ENCODE results near the gene LPAR1. TPM values are rescaled to one million over a fixed set of nuclear protein-coding genes. Genes with fewer than 3 reads are reported as not detected.

LPAR1 gene
- total RNA-seq, 4 donors from 2014 or later = 21.9 to 55.0 (median 25.9) TPM

DNA sequence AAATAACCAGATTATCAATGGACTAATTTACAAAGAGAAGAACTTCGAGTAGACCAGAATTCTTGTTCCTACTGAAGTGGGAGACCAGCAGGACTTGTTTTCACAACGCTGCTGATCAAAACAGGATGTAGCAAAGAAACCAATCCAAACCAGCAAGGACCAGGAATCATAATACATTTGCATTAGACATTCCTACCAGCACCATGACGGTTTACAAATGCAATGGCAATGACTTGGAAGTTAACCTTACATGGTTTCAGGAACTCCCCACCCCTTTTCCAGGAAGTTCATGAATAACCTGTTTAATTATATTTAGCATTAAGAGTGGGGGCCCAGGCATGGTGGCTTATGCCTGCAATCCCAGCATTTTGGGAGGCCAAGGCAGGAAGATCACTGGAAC, 100.0 kb downstream of the LPAR1 start:
- intact Hi-C loops (cut with DNase I; ENCODE audit: low total_unique reads) = no loop called here
- 74 to 80% methylated on average over 3 of the region's 3 CpGs for WGBS, 2 donors
- no peak overlapping the region for H3K4me3 ChIP-seq (ENCODE audit: low read depth, poor library complexity, severe bottlenecking)
- TF ChIP-seq, protein P1, sequence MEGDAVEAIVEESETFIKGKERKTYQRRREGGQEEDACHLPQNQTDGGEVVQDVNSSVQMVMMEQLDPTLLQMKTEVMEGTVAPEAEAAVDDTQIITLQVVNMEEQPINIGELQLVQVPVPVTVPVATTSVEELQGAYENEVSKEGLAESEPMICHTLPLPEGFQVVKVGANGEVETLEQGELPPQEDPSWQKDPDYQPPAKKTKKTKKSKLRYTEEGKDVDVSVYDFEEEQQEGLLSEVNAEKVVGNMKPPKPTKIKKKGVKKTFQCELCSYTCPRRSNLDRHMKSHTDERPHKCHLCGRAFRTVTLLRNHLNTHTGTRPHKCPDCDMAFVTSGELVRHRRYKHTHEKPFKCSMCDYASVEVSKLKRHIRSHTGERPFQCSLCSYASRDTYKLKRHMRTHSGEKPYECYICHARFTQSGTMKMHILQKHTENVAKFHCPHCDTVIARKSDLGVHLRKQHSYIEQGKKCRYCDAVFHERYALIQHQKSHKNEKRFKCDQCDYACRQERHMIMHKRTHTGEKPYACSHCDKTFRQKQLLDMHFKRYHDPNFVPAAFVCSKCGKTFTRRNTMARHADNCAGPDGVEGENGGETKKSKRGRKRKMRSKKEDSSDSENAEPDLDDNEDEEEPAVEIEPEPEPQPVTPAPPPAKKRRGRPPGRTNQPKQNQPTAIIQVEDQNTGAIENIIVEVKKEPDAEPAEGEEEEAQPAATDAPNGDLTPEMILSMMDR (IDR thresholded peaks at IDR 0.05) = no peak
- no peak for DNase-seq (ENCODE audit: low spot score in 2 of 2)

DNA sequence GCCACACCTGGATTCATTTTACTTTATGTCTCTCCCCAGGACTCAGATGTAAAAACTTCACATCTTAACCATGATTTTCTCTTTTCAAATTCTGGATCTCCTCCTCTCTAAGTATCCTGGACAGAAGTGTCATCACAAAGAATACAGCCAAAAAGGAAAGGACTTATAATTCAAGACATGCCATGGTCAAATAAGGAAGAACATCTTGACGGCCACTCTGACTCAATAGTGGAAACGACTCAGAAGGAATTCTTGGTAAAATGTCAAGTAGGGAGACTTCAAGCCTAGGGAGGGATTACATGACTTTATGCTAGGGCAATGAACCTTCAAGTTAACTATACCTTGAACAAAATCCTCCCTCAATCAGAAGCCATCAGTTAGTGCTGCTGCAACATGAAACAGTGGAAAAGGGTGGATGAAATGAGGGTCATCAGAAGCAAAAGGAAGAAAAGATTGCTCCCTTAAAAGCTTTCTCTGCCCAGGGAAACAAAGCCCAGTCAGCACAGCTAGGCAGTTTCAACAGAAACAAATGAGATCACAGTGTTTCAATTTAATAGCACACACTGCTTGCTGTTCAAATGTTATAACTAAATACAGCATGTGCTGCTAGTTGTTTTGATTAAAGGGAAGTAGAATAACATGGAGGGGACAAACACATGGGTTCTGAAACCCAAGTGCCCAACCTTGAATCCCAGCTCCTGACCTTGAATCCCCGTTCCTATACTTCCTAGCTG, 101.4 kb downstream of the LPAR1 start:
- WGBS, 2 donors = 49 to 52% methylated on average over 3 of the region's 3 CpGs
- intact Hi-C loops (cut with DNase I; ENCODE audit: low total_unique reads) = no loop called here
- TF ChIP-seq, protein P1 (IDR thresholded peaks at IDR 0.05) = no peak
- DNase-seq (ENCODE audit: low spot score in 2 of 2) = no peak
- no peak overlapping the region for H3K4me3 ChIP-seq (ENCODE audit: low read depth, poor library complexity, severe bottlenecking)

DNA sequence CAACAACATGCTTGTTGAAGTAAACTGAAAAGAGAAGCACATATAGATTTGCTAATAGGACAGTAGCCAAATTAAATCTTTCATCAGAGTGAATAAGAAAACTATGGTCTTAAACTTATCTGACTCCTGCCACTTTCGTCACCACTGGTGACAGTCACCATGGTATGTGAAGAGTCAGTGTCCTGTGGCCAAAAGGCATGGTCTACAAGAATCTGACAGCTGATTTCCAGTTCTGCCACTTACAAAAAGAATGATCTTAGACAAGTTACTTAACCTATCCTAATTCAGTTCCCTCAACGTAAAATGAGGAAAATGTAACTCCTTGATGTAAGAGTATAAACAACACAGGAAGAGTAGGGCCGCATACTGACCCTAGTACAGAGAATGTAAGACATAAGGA, 102.0 kb downstream of the LPAR1 start:
- no peak for DNase-seq (ENCODE audit: low spot score in 2 of 2)
- no peak for TF ChIP-seq POLR2A (IDR thresholded peaks at IDR 0.05)
- TF ChIP-seq, protein P1 (IDR thresholded peaks at IDR 0.05) = no peak
- 74 to 76% methylated on average over 3 of the region's 3 CpGs for WGBS, 2 donors
- intact Hi-C loops (cut with DNase I; ENCODE audit: low total_unique reads) = no loop called here
- no peak overlapping the region for H3K4me3 ChIP-seq (ENCODE audit: low read depth, poor library complexity, severe bottlenecking)

DNA sequence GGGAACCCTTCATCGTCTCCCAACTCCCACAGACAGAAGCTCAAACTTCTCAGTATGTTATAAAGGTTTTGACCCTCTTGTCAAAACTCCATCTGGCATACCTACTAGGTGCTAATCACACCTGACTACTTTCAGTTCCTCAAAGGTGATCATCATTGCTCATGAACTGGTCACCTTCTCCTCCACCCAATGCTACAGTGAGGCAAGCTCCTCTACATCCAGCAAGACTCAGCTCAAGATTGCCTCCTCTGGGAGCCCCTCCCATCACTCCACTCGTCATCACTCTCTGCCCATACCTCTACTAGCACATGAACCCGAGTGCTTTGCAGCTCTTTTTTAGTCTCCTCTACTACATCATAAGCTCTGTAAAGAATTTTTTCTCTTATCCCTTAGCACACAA, 102.4 kb downstream of the LPAR1 start:
- intact Hi-C loops (cut with DNase I; ENCODE audit: low total_unique reads) = no loop called here
- 76 to 84% methylated on average over 3 of the region's 3 CpGs for WGBS, 2 donors
- TF ChIP-seq POLR2A (IDR thresholded peaks at IDR 0.05) = no peak
- H3K4me3 ChIP-seq (ENCODE audit: low read depth, poor library complexity, severe bottlenecking) = no peak overlapping the region
- DNase-seq (ENCODE audit: low spot score in 2 of 2) = no peak

DNA sequence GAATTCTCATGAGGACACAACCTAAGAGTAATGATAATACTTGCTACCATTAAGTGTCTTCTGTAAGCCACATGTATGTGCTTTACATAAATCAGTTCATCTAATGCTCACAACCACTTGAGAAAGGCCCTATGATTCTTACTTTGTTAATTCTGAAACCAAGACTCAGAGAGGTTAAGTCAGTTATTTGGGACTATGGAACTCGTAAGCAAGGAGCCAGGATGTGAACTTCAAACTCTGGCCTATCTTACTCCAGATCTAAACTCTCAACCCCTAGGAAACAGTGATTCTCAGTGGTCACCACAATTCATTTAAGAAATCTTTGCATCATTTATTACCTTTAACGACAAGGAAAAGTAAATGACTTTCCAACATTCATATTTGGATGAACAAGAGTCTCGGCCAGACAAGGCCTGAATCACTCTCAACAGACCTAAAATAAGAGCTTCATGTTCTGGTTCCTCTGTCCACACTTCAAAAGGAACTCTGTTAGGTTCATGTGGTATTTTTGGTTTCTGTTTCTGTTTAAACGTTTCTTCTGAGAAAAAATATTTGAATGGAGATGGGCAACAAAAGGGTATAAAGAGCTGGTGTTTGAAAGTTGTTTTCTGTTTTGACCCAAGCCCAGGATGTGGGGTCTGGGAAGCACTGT, 104.8 kb downstream of the LPAR1 start:
- 65 to 66% methylated on average over 4 of the region's 4 CpGs for WGBS, 2 donors
- TF ChIP-seq, protein P1 (IDR thresholded peaks at IDR 0.05) = no peak
- TF ChIP-seq POLR2A (IDR thresholded peaks at IDR 0.05) = no peak
- intact Hi-C loops (cut with DNase I; ENCODE audit: low total_unique reads) = no loop called here
- no peak for DNase-seq (ENCODE audit: low spot score in 2 of 2)
- no peak overlapping the region for H3K4me3 ChIP-seq (ENCODE audit: low read depth, poor library complexity, severe bottlenecking)

DNA sequence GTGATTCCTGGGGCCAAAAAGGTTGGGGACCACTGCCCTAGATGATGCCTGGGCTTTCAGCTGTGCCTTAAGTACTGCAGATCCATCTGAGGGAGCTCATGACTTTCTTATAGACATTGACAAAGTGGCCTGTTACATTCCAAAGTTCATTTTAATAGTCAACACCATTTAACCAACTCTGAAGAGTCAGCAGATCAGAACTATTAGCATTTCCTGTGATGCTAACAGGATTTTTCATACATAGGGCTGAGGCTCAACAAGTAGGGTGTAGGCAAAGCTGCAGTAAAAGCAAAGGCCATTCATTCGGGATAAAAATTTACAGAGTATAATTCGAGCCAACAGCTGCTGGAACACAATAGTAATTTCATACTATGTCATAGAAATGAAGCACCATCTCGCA, 105.4 kb downstream of the LPAR1 start:
- intact Hi-C loops (cut with DNase I; ENCODE audit: low total_unique reads) = no loop called here
- no peak for DNase-seq (ENCODE audit: low spot score in 2 of 2)
- TF ChIP-seq, protein P1 (IDR thresholded peaks at IDR 0.05) = no peak
- WGBS, 2 donors = 73 to 75% methylated on average over 3 of the region's 3 CpGs
- no peak overlapping the region for H3K4me3 ChIP-seq (ENCODE audit: low read depth, poor library complexity, severe bottlenecking)

Measured in lower leg skin (tissue), 4 donors.